ENCODE measurements around the gene GNS. TPM values are rescaled to one million over a fixed set of nuclear protein-coding genes. Genes with fewer than 3 reads are reported as not detected.

Gene GNS
- total and polyA plus RNA-seq, 7 experiments from 2014 or later = 24.4 to 62.8 (median 36.0) TPM

GRCh38 chr12:64701283-64701682, 57.9 kb downstream of the GNS start:
- CTCF ChIA-PET = interaction anchor here (0.6 to 1.8 kb wide), 4 partner anchors 40 to 152 kb away, joined by 3 to 10 read pairs (median 3); no protein-coding TSS in a partner anchor
- Histone ChIP-seq H3K4me1 (ENCODE audit: control insufficient read depth in 2 of 2, insufficient read depth in 2 of 2, low read length in 2 of 2) (peaks cover 14 to 37% of the 10 kb centered on the region in 2 donors), H3K9me3 (ENCODE audit: control insufficient read depth in 2 of 3, low read length in 3 of 3) (no peaks in the 10 kb centered on the region), H3K36me3 (ENCODE audit: control insufficient read depth in 2 of 3, insufficient read depth in 3 of 3, low read length in 3 of 3) (peaks cover 0 to 5% (median 5%) of the 10 kb centered on the region in 3 experiments), H3K4me3 (ENCODE audit: low read length) (peak overlapping the region; percentile 4), H3K27me3 (ENCODE audit: control insufficient read depth in 2 of 2, insufficient read depth in 2 of 2, low read length in 2 of 2) (no peaks in the 10 kb centered on the region), H3K27ac (ENCODE audit: low read depth, low read length) (peak overlapping the region; percentile 57)
- POLR2A ChIA-PET = interaction anchor here (0.7 to 1.5 kb wide), 3 partner anchors 17 to 87 kb away, joined by 3 to 6 read pairs (median 4); no protein-coding TSS in a partner anchor
- Mint-ChIP-seq H3K27me3 (no peaks in the 10 kb centered on the region), H3K9me3 (peaks cover 0 to under 1% (median 0%) of the 10 kb centered on the region in 11 donors), H3K4me1 (peaks cover 30 to 57% (median 50%) of the 10 kb centered on the region in 7 donors), H3K4me3 (peak overlapping the region; percentile 12 to 73 (median 58)), H3K27ac (peak overlapping the region; percentile 69 to 94 (median 89)), H3K36me3 (peaks cover 0 to 29% (median 23%) of the 10 kb centered on the region in 5 donors)
- ATAC-seq = no peak
- no peak for DNase-seq
- intact Hi-C loops (cut with micrococcal nuclease) = no loop called here

DNA sequence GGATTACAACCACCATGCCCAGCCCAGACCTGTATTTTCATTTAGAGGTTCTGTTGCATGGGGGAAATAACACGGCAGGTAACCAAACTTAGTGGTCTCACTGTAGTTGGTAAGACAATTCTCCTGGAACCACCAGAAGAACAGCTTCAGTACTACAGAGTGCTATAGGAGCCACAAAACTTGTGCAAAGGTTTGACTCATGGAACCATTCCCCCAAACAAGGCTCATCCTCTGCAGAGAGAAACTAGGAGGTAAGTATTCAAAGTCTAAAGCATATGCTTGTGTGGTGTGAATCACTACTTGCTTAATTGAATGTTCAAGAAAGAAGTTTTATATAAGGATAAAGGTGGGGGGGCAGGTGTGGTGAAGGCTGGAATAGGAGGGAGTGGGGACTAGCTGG, 58.7 kb downstream of the GNS start:
- no peak for ATAC-seq
- Histone ChIP-seq H3K27me3 (ENCODE audit: control insufficient read depth in 2 of 2, insufficient read depth in 2 of 2, low read length in 2 of 2) (no peaks in the 10 kb centered on the region), H3K36me3 (ENCODE audit: control insufficient read depth in 2 of 3, insufficient read depth in 3 of 3, low read length in 3 of 3) (peaks cover 1 to 7% (median 5%) of the 10 kb centered on the region in 3 experiments), H3K27ac (ENCODE audit: low read depth, low read length) (peak overlapping the region; percentile 57), H3K4me1 (ENCODE audit: control insufficient read depth in 2 of 2, insufficient read depth in 2 of 2, low read length in 2 of 2) (peaks cover 14 to 43% of the 10 kb centered on the region in 2 donors), H3K9me3 (ENCODE audit: control insufficient read depth in 2 of 3, low read length in 3 of 3) (no peaks in the 10 kb centered on the region), H3K4me3 (ENCODE audit: low read length) (no peak overlapping the region)
- Mint-ChIP-seq H3K27me3 (no peaks in the 10 kb centered on the region), H3K27ac (peak overlapping the region; percentile 69 to 94 (median 89)), H3K4me1 (peaks cover 36 to 65% (median 55%) of the 10 kb centered on the region in 7 donors), H3K4me3 (peak overlapping the region in 9 of 10 donors; percentile 15 to 71 (median 62)), H3K9me3 (no peaks in the 10 kb centered on the region), H3K36me3 (peaks cover 0 to 27% (median 23%) of the 10 kb centered on the region in 5 donors)
- intact Hi-C loops (cut with micrococcal nuclease) = no loop called here
- CTCF ChIA-PET = interaction anchor here (0.6 to 1.8 kb wide), 5 partner anchors 39 to 152 kb away, joined by 3 to 10 read pairs (median 3); no protein-coding TSS in a partner anchor
- DNase-seq = no peak
- POLR2A ChIA-PET = interaction anchor here (0.7 to 1.5 kb wide), 6 partner anchors 16 to 151 kb away, joined by 3 to 6 read pairs (median 4); no protein-coding TSS in a partner anchor

GRCh38 chr12:64699504-64700115, 59.6 kb downstream of the GNS start:
- CTCF ChIA-PET = interaction anchor here (1.0 to 1.8 kb wide), 3 partner anchors 150 to 155 kb away, joined by 3 to 10 read pairs (median 5); no protein-coding TSS in a partner anchor
- Mint-ChIP-seq H3K4me3 (no peak overlapping the region), H3K36me3 (peaks cover 0 to 33% (median 26%) of the 10 kb centered on the region in 5 donors), H3K27ac (peak overlapping the region in 8 of 9 donors; percentile 7 to 92 (median 82)), H3K27me3 (no peaks in the 10 kb centered on the region), H3K4me1 (peaks cover 41 to 71% (median 61%) of the 10 kb centered on the region in 7 donors), H3K9me3 (no peaks in the 10 kb centered on the region)
- H3K27ac ChIP-seq (ENCODE audit: low read depth, low read length) = no peak overlapping the region
- peaks cover 14 to 51% of the 10 kb centered on the region in 2 donors for H3K4me1 ChIP-seq (ENCODE audit: control insufficient read depth in 2 of 2, insufficient read depth in 2 of 2, low read length in 2 of 2)
- peaks cover 5 to 16% (median 12%) of the 10 kb centered on the region in 3 experiments for H3K36me3 ChIP-seq (ENCODE audit: control insufficient read depth in 2 of 3, insufficient read depth in 3 of 3, low read length in 3 of 3)
- POLR2A ChIA-PET = interaction anchor here (0.6 to 1.5 kb wide), 4 partner anchors 21 to 103 kb away, joined by 3 to 6 read pairs (median 4); no protein-coding TSS in a partner anchor
- intact Hi-C loops (cut with micrococcal nuclease) = loop anchor here in 1 of 2 donors (5.0 kb wide), 1 partner anchor 42 kb away; no protein-coding TSS in a partner anchor
- DNase-seq (no peak), ATAC-seq (peak; percentile 65)
- no peaks in the 10 kb centered on the region for H3K27me3 ChIP-seq (ENCODE audit: control insufficient read depth in 2 of 2, insufficient read depth in 2 of 2, low read length in 2 of 2)
- H3K9me3 ChIP-seq (ENCODE audit: control insufficient read depth in 2 of 3, low read length in 3 of 3) = no peaks in the 10 kb centered on the region
- no peak overlapping the region for H3K4me3 ChIP-seq (ENCODE audit: low read length)

GRCh38 chr12:64696080-64696741, 63.0 kb downstream of the GNS start:
- ChIA-PET CTCF (interaction anchor here (0.7 to 8.1 kb wide), 13 partner anchors 11 to 253 kb away, joined by 3 to 131 read pairs (median 5); no protein-coding TSS in a partner anchor), POLR2A (interaction anchor here (1.5 to 35.2 kb wide), 7 partner anchors 8 to 147 kb away, joined by 5 to 900 read pairs (median 10); partner anchors contain the start of gene RASSF3)
- Histone ChIP-seq H3K4me1 (ENCODE audit: control insufficient read depth in 2 of 2, insufficient read depth in 2 of 2, low read length in 2 of 2) (peaks cover 14 to 79% of the 10 kb centered on the region in 2 donors), H3K9me3 (ENCODE audit: control insufficient read depth in 2 of 3, low read length in 3 of 3) (no peaks in the 10 kb centered on the region), H3K4me3 (ENCODE audit: low read length) (no peak overlapping the region), H3K27ac (ENCODE audit: low read depth, low read length) (peak overlapping the region; percentile 51), H3K27me3 (ENCODE audit: control insufficient read depth in 2 of 2, insufficient read depth in 2 of 2, low read length in 2 of 2) (no peaks in the 10 kb centered on the region), H3K36me3 (ENCODE audit: control insufficient read depth in 2 of 3, insufficient read depth in 3 of 3, low read length in 3 of 3) (peaks cover 13 to 36% (median 31%) of the 10 kb centered on the region in 3 experiments)
- ATAC-seq (no peak), DNase-seq (no peak)
- Mint-ChIP-seq H3K9me3 (no peaks in the 10 kb centered on the region), H3K27me3 (no peaks in the 10 kb centered on the region), H3K36me3 (peaks cover 11 to 48% (median 42%) of the 10 kb centered on the region in 5 donors), H3K4me3 (peak overlapping the region in 8 of 10 donors; percentile 30 to 74 (median 50)), H3K4me1 (peaks cover 58 to 86% (median 81%) of the 10 kb centered on the region in 7 donors), H3K27ac (peak overlapping the region in 8 of 9 donors; percentile 84 to 97 (median 92))
- intact Hi-C loops (cut with micrococcal nuclease) = loop anchor here (2.0 to 5.0 kb wide), 2 partner anchors 27 to 39 kb away; no protein-coding TSS in a partner anchor

DNA sequence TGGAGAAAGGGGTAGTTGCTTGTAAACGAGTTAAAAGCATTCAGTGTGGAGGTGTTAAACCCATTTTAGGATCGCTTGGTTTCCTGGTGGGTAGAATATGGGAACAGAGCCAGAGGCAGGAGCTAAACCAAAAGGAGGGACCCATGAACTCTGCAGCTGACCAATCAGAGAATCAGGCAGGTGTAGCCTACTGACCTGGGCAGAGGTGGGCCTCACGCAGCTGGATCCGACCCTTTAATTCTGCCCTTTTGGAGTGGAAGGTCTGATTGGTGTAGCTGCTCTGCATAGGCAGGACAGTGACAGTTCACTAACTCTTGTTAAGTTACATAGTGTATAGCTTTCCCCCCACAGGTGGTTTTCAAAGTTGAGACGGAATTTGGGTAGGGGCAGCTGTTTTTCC, 63.7 kb downstream of the GNS start:
- Mint-ChIP-seq H3K4me3 (peak overlapping the region in 8 of 10 donors; percentile 1 to 73 (median 25)), H3K36me3 (peaks cover 11 to 45% (median 42%) of the 10 kb centered on the region in 5 donors), H3K4me1 (peaks cover 53 to 82% (median 76%) of the 10 kb centered on the region in 7 donors), H3K27me3 (no peaks in the 10 kb centered on the region), H3K27ac (peak overlapping the region; percentile 47 to 97 (median 90)), H3K9me3 (no peaks in the 10 kb centered on the region)
- DNase-seq (no peak), ATAC-seq (no peak)
- Histone ChIP-seq H3K27me3 (ENCODE audit: control insufficient read depth in 2 of 2, insufficient read depth in 2 of 2, low read length in 2 of 2) (no peaks in the 10 kb centered on the region), H3K4me1 (ENCODE audit: control insufficient read depth in 2 of 2, insufficient read depth in 2 of 2, low read length in 2 of 2) (peaks cover 13 to 74% of the 10 kb centered on the region in 2 donors), H3K27ac (ENCODE audit: low read depth, low read length) (peak overlapping the region; percentile 42), H3K9me3 (ENCODE audit: control insufficient read depth in 2 of 3, low read length in 3 of 3) (no peaks in the 10 kb centered on the region), H3K36me3 (ENCODE audit: control insufficient read depth in 2 of 3, insufficient read depth in 3 of 3, low read length in 3 of 3) (peaks cover 13 to 38% (median 31%) of the 10 kb centered on the region in 3 experiments), H3K4me3 (ENCODE audit: low read length) (no peak overlapping the region)
- POLR2A ChIA-PET = interaction anchor here (0.8 to 35.2 kb wide), 4 partner anchors 20 to 146 kb away, joined by 5 to 900 read pairs (median 379); partner anchors contain the start of gene RASSF3
- intact Hi-C loops (cut with micrococcal nuclease) = loop anchor here in 1 of 2 donors (2.0 to 5.0 kb wide), 2 partner anchors 17 to 38 kb away; no protein-coding TSS in a partner anchor
- CTCF ChIA-PET = interaction anchor here (0.6 to 8.1 kb wide), 10 partner anchors 12 to 147 kb away, joined by 3 to 131 read pairs (median 6); no protein-coding TSS in a partner anchor
